ENCODE data around the gene CEACAM4. TPM values are rescaled to one million over a fixed set of nuclear protein-coding genes. Genes with fewer than 3 reads are reported as not detected.

CEACAM4 gene
- total and polyA plus RNA-seq, 2 experiments from 2014 or later, result not detected

DNA sequence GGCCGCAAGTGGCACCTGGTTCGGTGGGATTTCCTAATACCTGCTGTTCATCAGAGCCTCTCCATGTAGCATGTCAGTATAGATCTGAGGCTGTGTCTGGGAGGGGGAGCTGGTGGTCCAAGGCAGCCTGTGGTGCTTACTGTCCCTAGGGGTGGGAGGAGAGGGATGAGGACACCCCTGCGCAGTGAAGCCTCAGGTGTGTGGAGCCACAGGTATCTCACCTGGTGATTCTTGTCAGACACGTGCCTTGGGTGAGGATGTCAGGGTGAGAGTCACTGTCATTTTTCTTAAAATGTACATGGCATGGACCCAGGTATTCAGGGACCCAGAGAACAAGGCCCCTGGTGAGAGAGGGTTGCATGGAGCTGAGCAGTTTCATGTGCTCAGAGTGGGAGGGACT lies 11.7 kb downstream of the CEACAM4 start:
- no peaks in the 10 kb centered on the region for H3K27me3 ChIP-seq
- no peak overlapping the region for H3K4me3 ChIP-seq
- TF ChIP-seq, protein P1, sequence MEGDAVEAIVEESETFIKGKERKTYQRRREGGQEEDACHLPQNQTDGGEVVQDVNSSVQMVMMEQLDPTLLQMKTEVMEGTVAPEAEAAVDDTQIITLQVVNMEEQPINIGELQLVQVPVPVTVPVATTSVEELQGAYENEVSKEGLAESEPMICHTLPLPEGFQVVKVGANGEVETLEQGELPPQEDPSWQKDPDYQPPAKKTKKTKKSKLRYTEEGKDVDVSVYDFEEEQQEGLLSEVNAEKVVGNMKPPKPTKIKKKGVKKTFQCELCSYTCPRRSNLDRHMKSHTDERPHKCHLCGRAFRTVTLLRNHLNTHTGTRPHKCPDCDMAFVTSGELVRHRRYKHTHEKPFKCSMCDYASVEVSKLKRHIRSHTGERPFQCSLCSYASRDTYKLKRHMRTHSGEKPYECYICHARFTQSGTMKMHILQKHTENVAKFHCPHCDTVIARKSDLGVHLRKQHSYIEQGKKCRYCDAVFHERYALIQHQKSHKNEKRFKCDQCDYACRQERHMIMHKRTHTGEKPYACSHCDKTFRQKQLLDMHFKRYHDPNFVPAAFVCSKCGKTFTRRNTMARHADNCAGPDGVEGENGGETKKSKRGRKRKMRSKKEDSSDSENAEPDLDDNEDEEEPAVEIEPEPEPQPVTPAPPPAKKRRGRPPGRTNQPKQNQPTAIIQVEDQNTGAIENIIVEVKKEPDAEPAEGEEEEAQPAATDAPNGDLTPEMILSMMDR (IDR thresholded peaks at IDR 0.05; ENCODE audit: poor library complexity), result no peak
- TF ChIP-seq EZH2 (IDR thresholded peaks at IDR 0.05; ENCODE audit: borderline replicate concordance), result no peak
- TF ChIP-seq EZH2phosphoT487 (IDR thresholded peaks at IDR 0.05; ENCODE audit: low read depth, severe bottlenecking, unreplicated experiment), result no peak
- DNase-seq (ENCODE audit: low spot score), result no peak
- H3K36me3 ChIP-seq (replicated peaks; ENCODE audit: insufficient read depth, low read depth), result no peaks in the 10 kb centered on the region
- H3K9me3 ChIP-seq (ENCODE audit: low read depth), result no peaks in the 10 kb centered on the region
- H3K27ac ChIP-seq, result no peak overlapping the region
- no peaks in the 10 kb centered on the region for H3K4me1 ChIP-seq (ENCODE audit: insufficient read depth)
- WGBS (ENCODE audit: low lambda C conversion rate, missing lambda C conversion rate), result 75% methylated on average over 4 of the region's 4 CpGs
- no peaks in the 10 kb centered on the region for H3K79me2 ChIP-seq
- H3K4me2 ChIP-seq, result no peak overlapping the region
- no peak overlapping the region for H2AFZ ChIP-seq
- no peaks in the 10 kb centered on the region for H4K20me1 ChIP-seq (ENCODE audit: insufficient read depth, poor library complexity, severe bottlenecking)
- H3K9me2 ChIP-seq (replicated peaks; ENCODE audit: insufficient read depth), result no peaks in the 10 kb centered on the region

DNA sequence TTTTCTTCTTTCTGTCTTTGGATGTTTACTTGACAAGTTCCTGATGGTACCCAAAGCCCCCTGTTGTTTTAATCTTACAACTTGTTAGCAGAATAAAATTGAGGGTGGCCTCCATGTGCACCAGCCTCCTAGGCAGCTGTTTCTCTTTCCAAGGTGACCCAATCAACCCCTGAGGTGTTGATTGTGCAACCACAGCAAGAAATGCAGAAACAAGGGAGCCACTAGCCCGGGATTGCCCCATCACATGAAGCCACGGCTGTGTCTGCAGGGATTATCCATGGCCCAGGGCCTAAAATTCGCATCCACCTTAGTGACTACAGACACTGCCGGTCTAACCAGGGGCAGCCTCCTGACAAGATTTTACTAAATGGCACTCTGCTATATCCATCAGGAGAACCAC lies 14.4 kb downstream of the CEACAM4 start:
- Histone ChIP-seq H3K9me2 (replicated peaks; ENCODE audit: insufficient read depth) (no peaks in the 10 kb centered on the region), H3K27me3 (no peaks in the 10 kb centered on the region), H2AFZ (no peak overlapping the region), H3K36me3 (replicated peaks; ENCODE audit: insufficient read depth, low read depth) (no peaks in the 10 kb centered on the region), H3K79me2 (no peaks in the 10 kb centered on the region), H4K20me1 (ENCODE audit: insufficient read depth, poor library complexity, severe bottlenecking) (no peaks in the 10 kb centered on the region), H3K4me2 (no peak overlapping the region), H3K9me3 (ENCODE audit: low read depth) (no peaks in the 10 kb centered on the region), H3K27ac (no peak overlapping the region), H3K4me3 (no peak overlapping the region), H3K4me1 (ENCODE audit: insufficient read depth) (no peaks in the 10 kb centered on the region)
- TF ChIP-seq EZH2 (IDR thresholded peaks at IDR 0.05; ENCODE audit: borderline replicate concordance) (no peak), EZH2phosphoT487 (IDR thresholded peaks at IDR 0.05; ENCODE audit: low read depth, severe bottlenecking, unreplicated experiment) (no peak)
- TF ChIP-seq, protein P1 (IDR thresholded peaks at IDR 0.05; ENCODE audit: poor library complexity), result no peak
- WGBS (ENCODE audit: low lambda C conversion rate, missing lambda C conversion rate), result 55% methylated on average over 4 of the region's 4 CpGs
- no peak for DNase-seq (ENCODE audit: low spot score)

DNA sequence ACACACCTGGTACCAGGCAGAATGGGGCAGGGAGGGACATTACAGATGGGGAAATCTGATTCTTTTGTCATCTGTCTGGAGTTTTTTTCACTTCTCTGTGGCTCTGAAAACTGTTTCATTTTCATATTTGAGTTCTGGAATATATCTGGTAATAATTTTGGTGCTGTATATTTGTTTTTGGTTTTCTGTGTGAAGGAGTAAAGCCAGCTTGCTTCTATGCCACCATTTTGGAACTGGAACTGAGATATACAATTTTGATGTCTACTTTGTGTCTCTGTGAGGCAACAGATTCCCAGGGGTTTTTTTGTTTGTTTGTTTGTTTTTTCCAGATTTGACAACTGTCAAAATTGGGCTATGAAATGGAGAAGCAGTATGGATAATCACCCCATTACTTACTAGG lies 16.1 kb downstream of the CEACAM4 start:
- no peaks in the 10 kb centered on the region for H3K36me3 ChIP-seq (replicated peaks; ENCODE audit: insufficient read depth, low read depth)
- no peaks in the 10 kb centered on the region for H3K27me3 ChIP-seq
- no peaks in the 10 kb centered on the region for H3K9me2 ChIP-seq (replicated peaks; ENCODE audit: insufficient read depth)
- H3K79me2 ChIP-seq, result no peaks in the 10 kb centered on the region
- no peak overlapping the region for H2AFZ ChIP-seq
- no peaks in the 10 kb centered on the region for H3K4me1 ChIP-seq (ENCODE audit: insufficient read depth)
- H3K4me2 ChIP-seq, result no peak overlapping the region
- no peak for DNase-seq (ENCODE audit: low spot score)
- H3K4me3 ChIP-seq, result no peak overlapping the region
- no peaks in the 10 kb centered on the region for H3K9me3 ChIP-seq (ENCODE audit: low read depth)
- TF ChIP-seq, protein P1 (IDR thresholded peaks at IDR 0.05; ENCODE audit: poor library complexity), result no peak
- TF ChIP-seq EZH2 (IDR thresholded peaks at IDR 0.05; ENCODE audit: borderline replicate concordance) (no peak), EZH2phosphoT487 (IDR thresholded peaks at IDR 0.05; ENCODE audit: low read depth, severe bottlenecking, unreplicated experiment) (no peak)
- no peak overlapping the region for H3K27ac ChIP-seq
- H4K20me1 ChIP-seq (ENCODE audit: insufficient read depth, poor library complexity, severe bottlenecking), result no peaks in the 10 kb centered on the region

DNA sequence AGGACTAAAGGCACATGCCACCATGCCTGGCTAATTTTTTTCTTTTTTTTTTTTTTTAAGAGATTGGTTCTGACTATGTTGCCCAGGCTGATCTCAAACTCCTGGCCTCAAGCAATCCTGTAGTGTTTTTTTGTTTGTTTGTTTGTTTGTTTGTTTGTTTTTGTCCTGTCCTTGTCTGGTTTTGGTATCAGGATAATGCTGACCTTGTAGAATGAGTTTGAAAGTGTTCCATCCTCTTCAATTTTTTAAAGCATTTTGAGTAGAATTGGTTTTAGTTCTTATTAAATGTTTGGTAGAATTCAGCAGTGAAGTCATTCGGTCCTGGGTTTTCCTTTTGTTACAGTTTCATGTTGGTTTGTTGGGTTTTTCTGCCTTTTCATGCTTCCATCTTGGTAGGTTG lies 19.2 kb downstream of the CEACAM4 start:
- H3K27me3 ChIP-seq, result no peaks in the 10 kb centered on the region

More for the DNA sequence above, 19.2 kb downstream of the CEACAM4 start:
- Histone ChIP-seq H4K20me1 (ENCODE audit: insufficient read depth, poor library complexity, severe bottlenecking) (no peaks in the 10 kb centered on the region), H2AFZ (no peak overlapping the region), H3K9me3 (ENCODE audit: low read depth) (no peaks in the 10 kb centered on the region), H3K27ac (no peak overlapping the region), H3K9me2 (replicated peaks; ENCODE audit: insufficient read depth) (no peaks in the 10 kb centered on the region), H3K36me3 (replicated peaks; ENCODE audit: insufficient read depth, low read depth) (no peaks in the 10 kb centered on the region), H3K4me3 (no peak overlapping the region), H3K4me1 (ENCODE audit: insufficient read depth) (no peaks in the 10 kb centered on the region), H3K79me2 (no peaks in the 10 kb centered on the region), H3K4me2 (no peak overlapping the region)
- DNase-seq (ENCODE audit: low spot score), result no peak
- TF ChIP-seq, protein P1 (IDR thresholded peaks at IDR 0.05; ENCODE audit: poor library complexity), result no peak
- no peak for TF ChIP-seq EZH2 (IDR thresholded peaks at IDR 0.05; ENCODE audit: borderline replicate concordance)
- TF ChIP-seq EZH2phosphoT487 (IDR thresholded peaks at IDR 0.05; ENCODE audit: low read depth, severe bottlenecking, unreplicated experiment), result no peak
- WGBS (ENCODE audit: low lambda C conversion rate, missing lambda C conversion rate), result 63% methylated on average over 1 of the region's 1 CpG

Data from hepatocyte (in vitro differentiated cells).